ENCODE measurements around the gene SH2D4B.

SH2D4B gene

DNA sequence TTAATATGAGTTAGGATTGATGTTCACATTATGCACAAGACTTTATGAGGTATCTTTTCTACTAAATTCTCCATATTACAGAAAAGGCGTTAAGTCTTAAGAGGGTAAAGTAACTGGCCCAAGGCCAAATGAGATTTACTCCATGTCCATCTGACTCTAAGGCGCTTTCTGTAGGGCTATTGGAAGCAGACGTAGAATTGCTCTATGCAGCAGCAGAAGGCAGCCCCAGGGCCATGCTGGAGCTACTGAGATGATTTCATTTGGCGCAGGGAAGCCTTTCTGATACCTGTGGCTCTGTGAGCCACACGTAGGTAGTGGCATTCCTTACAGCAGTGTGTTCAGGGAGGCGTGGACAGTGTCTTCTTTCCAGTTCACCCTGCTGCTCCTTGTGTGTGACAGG, 133.1 kb downstream of the SH2D4B start:
- no peak for DNase-seq (ENCODE audit: low read depth)
- H3K4me3 ChIP-seq (ENCODE audit: low read depth, low read length) = no peak overlapping the region
- TF ChIP-seq, protein P1, sequence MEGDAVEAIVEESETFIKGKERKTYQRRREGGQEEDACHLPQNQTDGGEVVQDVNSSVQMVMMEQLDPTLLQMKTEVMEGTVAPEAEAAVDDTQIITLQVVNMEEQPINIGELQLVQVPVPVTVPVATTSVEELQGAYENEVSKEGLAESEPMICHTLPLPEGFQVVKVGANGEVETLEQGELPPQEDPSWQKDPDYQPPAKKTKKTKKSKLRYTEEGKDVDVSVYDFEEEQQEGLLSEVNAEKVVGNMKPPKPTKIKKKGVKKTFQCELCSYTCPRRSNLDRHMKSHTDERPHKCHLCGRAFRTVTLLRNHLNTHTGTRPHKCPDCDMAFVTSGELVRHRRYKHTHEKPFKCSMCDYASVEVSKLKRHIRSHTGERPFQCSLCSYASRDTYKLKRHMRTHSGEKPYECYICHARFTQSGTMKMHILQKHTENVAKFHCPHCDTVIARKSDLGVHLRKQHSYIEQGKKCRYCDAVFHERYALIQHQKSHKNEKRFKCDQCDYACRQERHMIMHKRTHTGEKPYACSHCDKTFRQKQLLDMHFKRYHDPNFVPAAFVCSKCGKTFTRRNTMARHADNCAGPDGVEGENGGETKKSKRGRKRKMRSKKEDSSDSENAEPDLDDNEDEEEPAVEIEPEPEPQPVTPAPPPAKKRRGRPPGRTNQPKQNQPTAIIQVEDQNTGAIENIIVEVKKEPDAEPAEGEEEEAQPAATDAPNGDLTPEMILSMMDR (IDR thresholded peaks at IDR 0.05; ENCODE audit: insufficient read depth, low read depth, low read length, missing control alignments) = no peak

DNA sequence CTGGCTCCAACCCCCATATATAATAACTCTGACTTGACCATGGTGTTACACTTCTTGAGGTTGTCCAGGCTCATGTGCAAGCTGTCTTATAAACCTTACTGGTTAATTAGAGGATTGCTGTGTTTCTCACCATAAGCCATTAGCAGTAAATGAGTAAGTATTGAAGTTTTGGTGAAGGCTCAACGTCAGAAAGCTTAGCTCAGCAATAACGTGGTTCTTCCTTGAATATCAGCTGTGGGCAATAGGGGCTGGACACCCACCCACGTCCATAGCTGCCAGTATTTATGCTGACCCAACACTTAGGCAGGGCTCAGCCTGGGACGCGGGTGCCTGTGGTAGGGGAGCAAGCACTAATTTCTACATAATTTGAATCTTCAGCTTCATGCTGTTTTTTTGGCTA, 134.1 kb downstream of the SH2D4B start:
- TF ChIP-seq, protein P1 (IDR thresholded peaks at IDR 0.05; ENCODE audit: insufficient read depth, low read depth, low read length, missing control alignments) = no peak
- no peak overlapping the region for H3K4me3 ChIP-seq (ENCODE audit: low read depth, low read length)
- no peak for DNase-seq (ENCODE audit: low read depth)

DNA sequence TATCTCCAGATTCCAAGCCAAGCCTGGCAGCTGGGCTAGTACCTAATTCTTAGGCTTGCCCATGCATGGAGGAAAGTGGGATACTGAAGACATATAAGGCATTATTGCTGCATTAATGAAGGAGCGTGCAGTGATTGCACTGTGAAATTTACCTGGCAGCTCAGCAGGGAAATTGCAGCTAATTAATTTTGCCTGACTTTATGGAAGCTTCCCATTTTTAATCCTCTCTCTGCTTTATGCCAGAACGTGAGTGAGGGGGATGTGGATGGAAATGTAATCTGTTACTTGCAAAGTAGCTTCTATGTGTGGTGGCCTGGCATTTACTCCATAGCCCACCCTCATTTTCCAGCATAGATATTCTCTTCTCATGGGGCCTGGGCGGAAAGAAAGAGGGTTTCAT, 134.9 kb downstream of the SH2D4B start:
- DNase-seq (ENCODE audit: low read depth) = no peak
- H3K4me3 ChIP-seq (ENCODE audit: low read depth, low read length) = no peak overlapping the region
- TF ChIP-seq, protein P1 (IDR thresholded peaks at IDR 0.05; ENCODE audit: insufficient read depth, low read depth, low read length, missing control alignments) = no peak

DNA sequence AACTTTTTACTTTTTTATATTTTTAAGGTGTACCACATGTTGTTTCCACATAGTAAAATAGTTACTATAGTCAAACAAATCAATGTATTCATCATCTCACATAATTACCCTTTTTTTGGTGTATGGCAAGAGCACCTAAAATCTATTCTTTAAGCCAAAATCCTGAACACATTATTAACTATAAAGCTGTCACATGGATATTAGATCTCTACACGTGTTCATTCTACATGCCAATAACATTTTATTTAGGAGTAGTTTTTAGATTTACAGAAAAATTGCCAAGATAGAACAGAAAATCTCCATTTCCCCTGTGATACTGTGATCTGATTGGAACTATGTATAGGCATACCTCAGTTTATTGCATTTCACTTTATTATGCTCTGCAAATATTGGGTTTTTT, 137.1 kb downstream of the SH2D4B start:
- DNase-seq (ENCODE audit: low read depth) = no peak
- TF ChIP-seq, protein P1 (IDR thresholded peaks at IDR 0.05; ENCODE audit: insufficient read depth, low read depth, low read length, missing control alignments) = no peak

DNA sequence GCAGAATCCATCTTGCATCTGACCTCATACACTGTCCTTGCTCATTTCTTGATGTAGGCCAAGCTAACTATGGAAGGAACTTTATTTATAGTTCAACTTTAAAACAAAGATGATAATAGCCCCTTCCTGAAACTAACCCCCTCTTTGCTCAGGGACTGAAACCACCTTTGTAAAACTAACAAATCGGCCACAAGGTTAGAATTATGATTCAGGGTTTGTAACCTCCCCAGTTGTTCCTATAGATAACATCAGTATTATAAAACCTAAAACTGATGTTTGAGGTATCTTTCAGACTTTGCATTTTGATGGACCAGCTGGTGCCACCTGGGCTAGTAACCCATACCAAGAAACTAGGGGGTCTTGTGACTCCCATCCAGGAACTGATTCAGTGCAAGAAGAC, 143.4 kb downstream of the SH2D4B start:
- no peak overlapping the region for H3K4me3 ChIP-seq (ENCODE audit: low read depth, low read length)
- DNase-seq (ENCODE audit: low read depth) = no peak
- TF ChIP-seq, protein P1 (IDR thresholded peaks at IDR 0.05; ENCODE audit: insufficient read depth, low read depth, low read length, missing control alignments) = no peak

More for the DNA sequence above, 137.1 kb downstream of the SH2D4B start:
- H3K4me3 ChIP-seq (ENCODE audit: low read depth, low read length) = no peak overlapping the region

DNA sequence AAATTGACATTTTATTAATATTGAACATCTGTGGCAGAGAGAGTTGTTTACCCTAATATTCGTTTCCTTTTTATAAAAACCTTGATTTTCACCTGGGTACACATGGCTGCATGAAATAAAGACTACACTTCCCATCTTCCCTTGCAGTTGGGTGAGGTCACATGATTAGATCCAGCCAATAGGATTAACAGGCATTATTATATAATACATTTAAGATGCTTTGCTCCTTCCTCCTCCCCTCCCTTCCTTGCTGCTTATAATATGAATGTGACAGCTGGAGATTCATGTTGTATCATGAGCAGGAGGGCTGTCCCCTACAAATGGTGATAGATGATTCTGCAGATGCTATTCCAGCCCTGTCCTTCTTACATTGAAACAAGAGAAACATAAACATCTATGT, 146.6 kb downstream of the SH2D4B start:
- no peak overlapping the region for H3K4me3 ChIP-seq (ENCODE audit: low read depth, low read length)
- peak; percentile 51 for DNase-seq (ENCODE audit: low read depth)
- TF ChIP-seq, protein P1 (IDR thresholded peaks at IDR 0.05; ENCODE audit: insufficient read depth, low read depth, low read length, missing control alignments) = no peak

DNA sequence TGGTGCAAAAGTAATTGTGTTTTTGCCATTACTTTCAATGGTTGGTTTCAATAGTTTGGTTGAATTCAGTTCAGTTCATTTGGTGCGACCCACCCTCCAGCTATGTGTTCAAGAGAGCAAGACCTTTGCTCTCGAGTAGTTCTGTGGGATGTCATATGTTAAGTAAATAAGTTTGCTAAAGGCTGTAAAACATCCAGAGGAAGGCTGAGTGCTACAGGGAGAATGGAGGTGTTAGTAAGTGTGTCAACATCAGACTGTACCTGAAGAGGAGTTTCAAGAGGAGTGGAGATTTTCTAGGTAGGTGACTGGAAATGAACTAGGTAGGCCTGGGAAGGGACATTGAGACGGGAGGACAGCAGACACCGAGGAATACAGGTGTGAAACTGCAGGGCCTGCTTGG, 147.7 kb downstream of the SH2D4B start:
- TF ChIP-seq, protein P1 (IDR thresholded peaks at IDR 0.05; ENCODE audit: insufficient read depth, low read depth, low read length, missing control alignments) = no peak
- no peak for DNase-seq (ENCODE audit: low read depth)
- H3K4me3 ChIP-seq (ENCODE audit: low read depth, low read length) = no peak overlapping the region

All from GM12865 (cell line).